PC-9 (cell line): Measurements from ENCODE around the gene CSNK2A1. TPM values are rescaled to one million over a fixed set of nuclear protein-coding genes. Genes with fewer than 3 reads are reported as not detected.
A peak's percentile ranks its signal among the peaks of the same experiment; 100 is the strongest.

ENCODE experiments used
- BruUV-seq: library from RNA; stranded (reverse); fragments of 400-500 nt; replicated peaks from 2 replicates; lab custom pipeline; 2021; lab: Mats Ljungman, UMichigan
- CTCF ChIA-PET: fragments of 300-600 bp; sonication (Branson Sonifier 250); formaldehyde crosslinking; loops from one replicate; lab custom pipeline; 2022; ENCODE audit warnings: antibody characterized with exemption; lab: Charles Lee
- POLR2A ChIA-PET: fragments of 300-600 bp; sonication (Branson Sonifier 250); formaldehyde crosslinking; loops from one replicate; lab custom pipeline; 2022; ENCODE audit warnings: antibody characterized with exemption; ENCODE audit not compliant: unreplicated experiment; lab: Charles Lee
- DNase-seq, 2 experiments: peaks; one replicate each; pipeline versions ENCODE4 v3.0.0 to v3.0.0-alpha.2; 2015 to 2022; ENCODE audit warnings: mixed read lengths in 1 of 2
- H2AFZ ChIP-seq: fragments of 200-600 bp; sonication (generic); 2 replicates; pipeline ENCODE4 v1.8.1; 2017; ENCODE audit warnings: antibody characterized with exemption
- H3F3A ChIP-seq: fragments of 200-600 bp; sonication (generic); 2 replicates; pipeline ENCODE4 v1.8.1; 2017; ENCODE audit warnings: antibody characterized with exemption, mild to moderate bottlenecking, low read depth; ENCODE audit not compliant: insufficient read depth
- H3K27ac ChIP-seq: fragments of 200-600 bp; sonication (generic); 2 replicates; pipeline ENCODE4 v1.6.1; 2016; ENCODE audit warnings: mixed run types
- H3K27me3 ChIP-seq: fragments of 200-600 bp; sonication (generic); 2 replicates; pipeline ENCODE4 v1.6.1; 2016; ENCODE audit warnings: low read depth, mixed run types; ENCODE audit not compliant: insufficient read depth
- H3K36me3 ChIP-seq: fragments of 200-600 bp; sonication (generic); 2 replicates; pipeline ENCODE4 v1.6.1; 2016; ENCODE audit warnings: low read depth, mixed run types
- H3K4me1 ChIP-seq: fragments of 200-600 bp; sonication (generic); replicated peaks from 2 replicates; pipeline ENCODE4 v1.6.1; 2016; ENCODE audit warnings: mixed run types; ENCODE audit not compliant: insufficient read depth
- H3K4me2 ChIP-seq: fragments of 200-600 bp; sonication (generic); 2 replicates; pipeline ENCODE4 v1.6.1; 2017; ENCODE audit warnings: mixed run types
- H3K4me3 ChIP-seq: fragments of 200-600 bp; sonication (generic); 2 replicates; pipeline ENCODE4 v1.6.1; 2016; ENCODE audit warnings: mixed run types
- H3K79me2 ChIP-seq: fragments of 200-600 bp; sonication (generic); 2 replicates; pipeline ENCODE4 v1.6.1; 2017; ENCODE audit warnings: low read depth, mixed run types
- H3K9me2 ChIP-seq: fragments of 200-600 bp; sonication (generic); 2 replicates; pipeline ENCODE4 v1.8.1; 2017; ENCODE audit warnings: mild to moderate bottlenecking; ENCODE audit not compliant: insufficient read depth
- H3K9me3 ChIP-seq: fragments of 200-600 bp; sonication (generic); 2 replicates; pipeline ENCODE4 v1.8.1; 2016; ENCODE audit warnings: low read depth; ENCODE audit not compliant: insufficient read depth
- H4K20me1 ChIP-seq: fragments of 200-600 bp; sonication (generic); 2 replicates; pipeline ENCODE4 v1.8.1; 2017; ENCODE audit not compliant: insufficient read depth
- CTCF ChIP-seq: fragments of 200-600 bp; sonication (generic); conservative IDR thresholded peaks from 2 replicates; pipeline ENCODE4 v1.6.1; 2017; ENCODE audit warnings: mixed run types, antibody characterized with exemption, mild to moderate bottlenecking, moderate library complexity
- EZH2 ChIP-seq: fragments of 200-600 bp; sonication (generic); IDR thresholded peaks from 2 replicates; pipeline ENCODE4 v1.8.0; 2017; ENCODE audit warnings: antibody characterized with exemption, low read depth
- intact Hi-C: fragments of 100-400 bp; cut with micrococcal nuclease; formaldehyde crosslinking; loops from one replicate; pipeline ENCODE4 v1.10.0; 2022; ENCODE audit not compliant: unreplicated experiment
- total RNA-seq: library from RNA; stranded (reverse); gene quantifications from 2 replicates; pipeline ENCODE4 v1.2.3, GENCODE V29; 2021

The CSNK2A1 gene
- total RNA-seq, 1 experiment from 2014 or later, result 222 TPM

- POLR2A ChIA-PET, result no interaction called here
- peaks cover 77% of the 10 kb centered on the region for H4K20me1 ChIP-seq
These were observed 10.1 kb downstream of the CSNK2A1 start for GRCh38 chr20:533526-533925.

GRCh38 chr20:532530-532929 lies 11.1 kb downstream of the CSNK2A1 start:
- peaks cover 6% of the 10 kb centered on the region; the same call in 1 of the 2 replicates for H3F3A ChIP-seq
- no peak overlapping the region for H3K4me2 ChIP-seq
- no peak overlapping the region for H3K4me3 ChIP-seq
- H3K27ac ChIP-seq, result no peak overlapping the region
- peaks cover 67% of the 10 kb centered on the region for H4K20me1 ChIP-seq
- no peak overlapping the region for H2AFZ ChIP-seq
- H3K4me1 ChIP-seq, result peaks cover 36% of the 10 kb centered on the region
- ChIA-PET CTCF (no interaction called here), POLR2A (no interaction called here)
- TF ChIP-seq CTCF (no peak), EZH2 (no peak)
- no peaks in the 10 kb centered on the region for H3K9me3 ChIP-seq
- no TSS peak for BruUV-seq
- peaks cover 100% of the 10 kb centered on the region for H3K79me2 ChIP-seq
- DNase-seq, result no peak
- H3K27me3 ChIP-seq, result no peaks in the 10 kb centered on the region
- H3K36me3 ChIP-seq, result peaks cover 8% of the 10 kb centered on the region; the same call in 1 of the 2 replicates
- intact Hi-C loops, result no loop called here
- no peaks in the 10 kb centered on the region for H3K9me2 ChIP-seq

More at GRCh38 chr20:533526-533925, 10.1 kb downstream of the CSNK2A1 start:
- H3K9me2 ChIP-seq, result no peaks in the 10 kb centered on the region
- peaks cover 8% of the 10 kb centered on the region; the same call in 1 of the 2 replicates for H3K36me3 ChIP-seq
- H3K27ac ChIP-seq, result no peak overlapping the region
- no peak overlapping the region for H3K4me2 ChIP-seq
- H3K79me2 ChIP-seq, result peaks cover 100% of the 10 kb centered on the region
- H3K27me3 ChIP-seq, result no peaks in the 10 kb centered on the region
- no peaks in the 10 kb centered on the region for H3K9me3 ChIP-seq
- DNase-seq, result no peak
- CTCF ChIA-PET, result no interaction called here
- no peak overlapping the region for H2AFZ ChIP-seq
- no peak overlapping the region for H3K4me3 ChIP-seq
- TF ChIP-seq EZH2, result no peak
- TF ChIP-seq CTCF, result no peak
- H3F3A ChIP-seq, result peaks cover 7% of the 10 kb centered on the region; the same call in 1 of the 2 replicates
- BruUV-seq, result no TSS peak
- intact Hi-C loops, result no loop called here
- H3K4me1 ChIP-seq, result peaks cover 38% of the 10 kb centered on the region

- Histone ChIP-seq H3K9me2 (no peaks in the 10 kb centered on the region), H3K79me2 (peaks cover 100% of the 10 kb centered on the region), H3K27ac (peak overlapping the region; percentile 84; the same call in 1 of the 2 replicates), H3K4me1 (peaks cover 29% of the 10 kb centered on the region), H4K20me1 (peaks cover 58% of the 10 kb centered on the region), H3K4me3 (no peak overlapping the region), H3K36me3 (peaks cover 8% of the 10 kb centered on the region; the same call in 1 of the 2 replicates), H2AFZ (no peak overlapping the region), H3F3A (peaks cover 6% of the 10 kb centered on the region; the same call in 1 of the 2 replicates), H3K9me3 (no peaks in the 10 kb centered on the region), H3K27me3 (no peaks in the 10 kb centered on the region), H3K4me2 (no peak overlapping the region)
- DNase-seq, result no peak
- no peak for TF ChIP-seq EZH2
- no peak for TF ChIP-seq CTCF
- POLR2A ChIA-PET, result no interaction called here
- BruUV-seq, result no TSS peak
- intact Hi-C loops, result no loop called here
- CTCF ChIA-PET, result no interaction called here
These were observed 12.0 kb downstream of the CSNK2A1 start for GRCh38 chr20:531608-532007.
